ENCODE data around the gene HECA. TPM values are rescaled to one million over a fixed set of nuclear protein-coding genes. Genes with fewer than 3 reads are reported as not detected.

Gene HECA
- polyA plus RNA-seq, 2 of the 4 experiments (the other 2 are of a cell fraction): 1.3 to 2.2 TPM

- no peak for TF ChIP-seq RCOR1 (IDR thresholded peaks at IDR 0.05; ENCODE audit: low read depth, low read length)
Observed at GRCh38 chr6:139152892-139153271, 18.0 kb downstream of the HECA start (continued).

GRCh38 chr6:139153855-139154254, 19.0 kb downstream of the HECA start:
- ChIA-PET CTCF (no interaction called here), POLR2A (no interaction called here)
- Histone ChIP-seq H3K4me3 (no peak overlapping the region), H3K27ac (no peak overlapping the region), H3K4me2 (no peak overlapping the region), H3K4me1 (no peaks in the 10 kb centered on the region), H3K9me3 (no peaks in the 10 kb centered on the region)
- no peak for ATAC-seq
- no peak for DNase-seq (ENCODE audit: low read depth in 1 of 2, low spot score in 1 of 2)
- TF ChIP-seq ATOH8 (CRISPR knock-in tag; IDR thresholded peaks at IDR 0.05; ENCODE audit: low read depth) (no peak), HOXB5 (CRISPR knock-in tag; IDR thresholded peaks at IDR 0.05) (no peak), JUNB (IDR thresholded peaks at IDR 0.05) (no peak), KDM1A (IDR thresholded peaks at IDR 0.05; ENCODE audit: low read depth) (no peak), ZSCAN20 (CRISPR knock-in tag; IDR thresholded peaks at IDR 0.05) (no peak), NFE2L2 (conservative IDR thresholded peaks at IDR 0.05; ENCODE audit: low read length) (no peak), NR3C1 (IDR thresholded peaks at IDR 0.05) (no peak)
- FAIRE-seq: no peak

GRCh38 chr6:139154881-139155547, 20.1 kb downstream of the HECA start:
- Histone ChIP-seq H3K9me3 (no peaks in the 10 kb centered on the region), H3K4me1 (no peaks in the 10 kb centered on the region), H3K4me3 (no peak overlapping the region), H3K27ac (no peak overlapping the region), H3K4me2 (no peak overlapping the region)
- ChIA-PET POLR2A (no interaction called here), CTCF (interaction anchor here (0.8 kb wide), 1 partner anchor 9 kb away, joined by 3 read pairs; no protein-coding TSS in a partner anchor)
- 83% methylated on average over 9 of the region's 9 CpGs for WGBS (ENCODE audit: missing lambda C conversion rate)
- ATAC-seq (no peak), DNase-seq (ENCODE audit: low read depth in 1 of 2, low spot score in 1 of 2) (no peak), FAIRE-seq (no peak)
- TF ChIP-seq CHD4 (IDR thresholded peaks at IDR 0.05; ENCODE audit: borderline replicate concordance) (no peak), CEBPB (IDR thresholded peaks at IDR 0.05) (no peak), ZFP36 (IDR thresholded peaks at IDR 0.05; ENCODE audit: borderline replicate concordance, partially characterized antibody) (no peak)

- ATAC-seq (no peak), DNase-seq (ENCODE audit: low read depth in 1 of 2, low spot score in 1 of 2) (no peak), FAIRE-seq (no peak)
- no peak overlapping the region for H3K27ac ChIP-seq
- CTCF ChIA-PET: no interaction called here
- POLR2A ChIA-PET: no interaction called here
- WGBS (ENCODE audit: missing lambda C conversion rate): 71% methylated on average over 5 of the region's 5 CpGs
- H3K9me3 ChIP-seq: no peaks in the 10 kb centered on the region
- H3K4me3 ChIP-seq: no peak overlapping the region
- TF ChIP-seq HES2 (IDR thresholded peaks at IDR 0.05) (no peak), HOXB5 (CRISPR knock-in tag; IDR thresholded peaks at IDR 0.05) (no peak), ZNF302 (CRISPR knock-in tag; IDR thresholded peaks at IDR 0.05) (no peak), HEYL (CRISPR knock-in tag; IDR thresholded peaks at IDR 0.05) (no peak), HOXB13 (CRISPR knock-in tag; IDR thresholded peaks at IDR 0.05; ENCODE audit: low read depth) (no peak), EP300 (IDR thresholded peaks at IDR 0.05) (no peak), CEBPB (IDR thresholded peaks at IDR 0.05) (no peak), PHF8 (IDR thresholded peaks at IDR 0.05; ENCODE audit: borderline replicate concordance, low read depth) (no peak), RAD21 (conservative IDR thresholded peaks at IDR 0.05 in 1 of 2, IDR thresholded peaks at IDR 0.05 in 1 of 2) (no peak), MAX (IDR thresholded peaks at IDR 0.05) (no peak), REST (IDR thresholded peaks at IDR 0.05) (no peak), GATA3 (IDR thresholded peaks at IDR 0.05; ENCODE audit: borderline replicate concordance) (no peak), ESRRA (IDR thresholded peaks at IDR 0.05; ENCODE audit: borderline replicate concordance, low read length) (no peak), ELK1 (IDR thresholded peaks at IDR 0.05; ENCODE audit: low read depth, low read length) (no peak), ZC3H11A (IDR thresholded peaks at IDR 0.05) (no peak), CBX8 (IDR thresholded peaks at IDR 0.05) (no peak), MAFK (IDR thresholded peaks at IDR 0.05; ENCODE audit: partially characterized antibody) (no peak), MAZ (IDR thresholded peaks at IDR 0.05; ENCODE audit: borderline replicate concordance, low read depth, low read length) (no peak)
- H3K4me2 ChIP-seq: no peak overlapping the region
- no peaks in the 10 kb centered on the region for H3K4me1 ChIP-seq
Observed at GRCh38 chr6:139156102-139156501, 21.2 kb downstream of the HECA start.

Measured in A549 (cell line).